Neural cell (in vitro differentiated cells): Measurements from ENCODE around the gene PNPLA7. TPM values are rescaled to one million over a fixed set of nuclear protein-coding genes. Genes with fewer than 3 reads are reported as not detected.

Source experiments
- H2AFZ ChIP-seq: fragments of 200-600, 300-800 bp; sonication (generic), shearing (Covaris generic); 2 replicates; pipeline ENCODE4 v1.6.0; 2014; ENCODE audit warnings: low read depth, mild to moderate bottlenecking, antibody characterized with exemption, low read length, moderate library complexity
- H3F3A ChIP-seq: fragments of 200-600 bp; shearing (Covaris generic); 2 replicates; pipeline ENCODE4 v1.6.1; 2016; ENCODE audit warnings: mild to moderate bottlenecking, moderate library complexity, mixed read lengths, antibody characterized with exemption, low read length; ENCODE audit not compliant: insufficient read depth, poor library complexity, severe bottlenecking
- H3K27ac ChIP-seq: fragments of 200-600, 300-800 bp; sonication (generic), shearing (Covaris generic); 2 replicates; pipeline ENCODE4 v1.5.1; 2014; ENCODE audit warnings: mild to moderate bottlenecking, low read length, moderate library complexity
- H3K27me3 ChIP-seq: fragments of 300-800, 200-600 bp; sonication (generic), shearing (Covaris generic); 2 replicates; pipeline ENCODE4 v1.6.0; 2014; ENCODE audit warnings: mild to moderate bottlenecking, low read depth, low read length, moderate library complexity; ENCODE audit not compliant: insufficient read depth
- H3K36me3 ChIP-seq: fragments of 300-800, 200-600 bp; sonication (generic), shearing (Covaris generic); 2 replicates; pipeline ENCODE4 v1.5.1; 2014; ENCODE audit warnings: mild to moderate bottlenecking, antibody characterized with exemption, low read length, moderate library complexity; ENCODE audit not compliant: insufficient read depth
- H3K4me2 ChIP-seq: fragments of 300-800, 200-600 bp; sonication (generic), shearing (Covaris generic); 2 replicates; pipeline ENCODE4 v1.6.0; 2014; ENCODE audit warnings: mild to moderate bottlenecking, low read length
- H3K4me3 ChIP-seq: fragments of 300-800, 200-600 bp; sonication (generic), shearing (Covaris generic); 2 replicates; pipeline ENCODE4 v1.5.1; 2014; ENCODE audit warnings: mild to moderate bottlenecking, low read length, moderate library complexity
- H3K79me2 ChIP-seq: fragments of 200-600 bp; shearing (Covaris generic); replicated peaks from 2 replicates; pipeline ENCODE4 v1.6.0; 2014; ENCODE audit warnings: mild to moderate bottlenecking, low read length, moderate library complexity; ENCODE audit not compliant: insufficient read depth
- H3K9ac ChIP-seq: fragments of 300-800, 200-600 bp; sonication (generic), shearing (Covaris generic); 2 replicates; pipeline ENCODE4 v1.6.1; 2016; ENCODE audit warnings: mild to moderate bottlenecking, low read length, mixed read lengths
- H3K9me2 ChIP-seq: fragments of 200-600 bp; shearing (Covaris generic); 2 replicates; pipeline ENCODE4 v1.6.1; 2016; ENCODE audit warnings: mild to moderate bottlenecking, low read length, mixed read lengths; ENCODE audit not compliant: insufficient read depth
- H3K9me3 ChIP-seq: fragments of 200-600, 300-800 bp; sonication (generic), shearing (Covaris generic); 2 replicates; pipeline ENCODE4 v1.6.1; 2016; ENCODE audit warnings: mild to moderate bottlenecking, mixed run types, low read length, moderate library complexity, mixed read lengths
- H4K20me1 ChIP-seq: fragments of 200-600 bp; shearing (Covaris generic); 2 replicates; pipeline ENCODE4 v1.6.1; 2016; ENCODE audit warnings: mild to moderate bottlenecking, mixed run types; ENCODE audit not compliant: insufficient read depth
- CTCF ChIP-seq: fragments of 450-650 bp; IDR thresholded peaks from 2 replicates; pipeline ENCODE4 v1.5.1; 2014; ENCODE audit warnings: antibody characterized with exemption, mild to moderate bottlenecking, moderate library complexity; ENCODE audit not compliant: poor library complexity, severe bottlenecking
- EP300 ChIP-seq: fragments of 450-650 bp; conservative IDR thresholded peaks from 2 replicates; pipeline ENCODE4 v1.6.1; 2014; ENCODE audit warnings: antibody characterized with exemption, mild to moderate bottlenecking, moderate library complexity; ENCODE audit not compliant: poor library complexity, severe bottlenecking
- EZH2 ChIP-seq: fragments of 200-600, 300-800 bp; shearing (Covaris generic), sonication (generic); IDR thresholded peaks from 2 replicates; pipeline ENCODE4 v1.6.1; 2014; ENCODE audit warnings: antibody characterized with exemption, low read length, borderline replicate concordance, mild to moderate bottlenecking; ENCODE audit not compliant: insufficient read depth, poor library complexity, severe bottlenecking
- MXI1 ChIP-seq: fragments of 450-650 bp; conservative IDR thresholded peaks from 2 replicates; pipeline ENCODE4 v1.6.1; 2014; ENCODE audit warnings: antibody characterized with exemption, mild to moderate bottlenecking; ENCODE audit not compliant: poor library complexity, severe bottlenecking
- POLR2AphosphoS5 ChIP-seq: IDR thresholded peaks from 2 replicates; pipeline ENCODE4 v1.6.1; 2012
- RAD21 ChIP-seq: fragments of 450-650 bp; conservative IDR thresholded peaks from 2 replicates; pipeline ENCODE4 v1.6.1; 2014; ENCODE audit warnings: antibody characterized with exemption, mild to moderate bottlenecking, moderate library complexity
- REST ChIP-seq: IDR thresholded peaks from 2 replicates; pipeline ENCODE4 v1.6.1; 2012; ENCODE audit warnings: borderline replicate concordance
- SMC3 ChIP-seq: fragments of 450-650 bp; conservative IDR thresholded peaks from 2 replicates; pipeline ENCODE4 v1.6.1; 2014; ENCODE audit warnings: antibody characterized with exemption, mild to moderate bottlenecking, moderate library complexity; ENCODE audit not compliant: poor library complexity
- TAF1 ChIP-seq: IDR thresholded peaks from 2 replicates; pipeline ENCODE4 v1.6.1; 2012; ENCODE audit warnings: low read depth
- polyA plus RNA-seq: library from polyadenylated mRNA; depleted of rRNA; stranded (reverse); fragments of >200 nt; gene quantifications from 2 replicates; pipeline ENCODE4 v1.2.3, GENCODE V29; 2014

PNPLA7 gene
- polyA plus RNA-seq, 1 donor from 2014 or later, result 0.72 TPM

DNA sequence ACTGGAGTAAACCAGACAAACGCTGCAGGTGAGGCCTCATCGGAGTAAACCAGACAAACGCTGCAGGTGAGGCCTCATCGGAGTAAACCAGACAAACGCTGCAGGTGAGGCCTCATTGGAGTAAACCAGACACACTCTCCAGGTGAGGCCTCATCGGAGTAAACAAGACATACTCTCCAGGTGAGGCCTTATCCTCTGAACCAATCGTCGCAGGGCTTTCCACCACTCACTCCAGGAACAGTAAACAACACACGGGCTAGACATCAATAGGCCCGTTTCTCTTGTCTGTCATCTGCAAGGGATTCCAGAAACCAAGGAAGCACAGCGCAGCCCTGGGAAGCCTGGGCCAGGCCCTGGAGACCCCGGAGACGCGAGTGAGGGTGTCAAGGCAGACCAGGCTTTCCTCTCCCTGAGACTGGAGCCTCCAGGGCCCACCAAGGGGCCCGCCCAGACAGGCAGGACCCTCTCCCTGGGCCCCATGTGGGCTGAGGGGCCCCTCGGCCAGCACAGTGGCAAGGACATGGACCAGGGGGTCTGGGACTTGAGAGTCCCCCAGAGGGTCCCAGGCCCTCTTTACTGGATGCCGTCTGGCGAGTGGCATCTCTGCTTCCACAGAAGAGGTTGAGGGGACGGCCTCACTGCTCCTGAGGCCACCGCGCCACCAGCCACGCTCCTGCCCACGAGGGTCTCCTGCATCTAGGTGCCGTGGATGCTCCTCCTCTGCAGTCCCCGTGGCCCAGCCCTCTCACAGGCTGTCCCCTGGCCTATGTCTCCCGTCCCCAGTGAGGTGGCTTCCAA, 64.7 kb downstream of the PNPLA7 start:
- Histone ChIP-seq H2AFZ (no peak overlapping the region), H3K36me3 (no peaks in the 10 kb centered on the region), H4K20me1 (no peaks in the 10 kb centered on the region), H3K79me2 (no peaks in the 10 kb centered on the region), H3K9me2 (no peaks in the 10 kb centered on the region), H3K9me3 (no peaks in the 10 kb centered on the region), H3K27me3 (no peaks in the 10 kb centered on the region), H3F3A (no peaks in the 10 kb centered on the region), H3K4me2 (no peak overlapping the region), H3K4me3 (no peak overlapping the region), H3K9ac (no peak overlapping the region), H3K27ac (no peak overlapping the region)
- TF ChIP-seq POLR2AphosphoS5 (no peak), EP300 (no peak), EZH2 (no peak), RAD21 (no peak), CTCF (no peak), REST (no peak), SMC3 (no peak), MXI1 (no peak), TAF1 (no peak)

DNA sequence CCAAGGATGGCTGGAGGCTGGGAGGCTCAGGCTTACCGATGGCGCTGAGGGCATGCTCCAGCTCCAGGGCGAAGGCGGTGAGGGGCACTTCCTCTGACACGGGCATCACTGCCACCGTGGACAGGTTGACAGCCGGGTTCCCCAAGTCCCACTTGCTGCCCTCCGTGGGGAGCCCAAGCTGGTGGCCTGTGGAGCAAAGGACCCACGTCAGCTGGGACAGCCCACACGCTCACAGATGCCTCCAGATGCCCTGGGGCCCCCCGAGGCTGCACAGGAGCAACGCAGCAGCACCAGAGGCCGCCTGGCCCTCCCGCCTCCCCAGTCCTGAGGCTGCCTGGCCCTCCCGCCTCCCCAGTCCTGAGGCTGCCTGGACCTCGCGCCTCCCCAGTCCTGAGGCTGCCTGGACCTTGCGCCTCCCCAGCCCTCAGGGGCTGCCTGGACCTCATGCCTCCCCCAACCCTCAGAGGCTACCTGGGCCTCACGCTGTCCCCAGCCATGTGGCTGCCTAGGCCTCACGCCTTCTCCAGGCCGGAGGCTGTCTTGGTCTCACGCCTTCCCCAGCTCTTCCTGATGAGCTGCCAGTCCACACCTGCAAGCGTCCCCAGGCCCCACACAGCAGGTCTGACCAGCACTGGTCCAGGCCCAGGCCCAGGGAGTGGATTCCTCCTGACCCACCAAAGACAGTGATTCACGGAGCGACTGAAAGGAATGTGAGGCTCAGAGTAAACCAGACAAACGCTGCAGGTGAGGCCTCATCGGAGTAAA, 65.5 kb downstream of the PNPLA7 start:
- H3K9ac ChIP-seq, result no peak overlapping the region
- TF ChIP-seq POLR2AphosphoS5 (no peak), EZH2 (no peak), EP300 (no peak), REST (no peak), MXI1 (no peak), TAF1 (no peak), SMC3 (no peak), CTCF (no peak)
- H4K20me1 ChIP-seq, result no peaks in the 10 kb centered on the region
- H3K4me2 ChIP-seq, result no peak overlapping the region
- no peak overlapping the region for H3K4me3 ChIP-seq
- H3K27ac ChIP-seq, result no peak overlapping the region
- H3F3A ChIP-seq, result no peaks in the 10 kb centered on the region
- H3K9me3 ChIP-seq, result no peaks in the 10 kb centered on the region
- no peak overlapping the region for H2AFZ ChIP-seq
- H3K36me3 ChIP-seq, result no peaks in the 10 kb centered on the region
- no peaks in the 10 kb centered on the region for H3K79me2 ChIP-seq
- H3K27me3 ChIP-seq, result no peaks in the 10 kb centered on the region
- no peaks in the 10 kb centered on the region for H3K9me2 ChIP-seq
